Gastrocnemius medialis (tissue), 4 donors: Measurements from ENCODE around the gene RPL13A. TPM values are rescaled to one million over a fixed set of nuclear protein-coding genes. Genes with fewer than 3 reads are reported as not detected.

Experiments used
- ATAC-seq, 2 donors: fragments of 150-250 bp; one replicate each; pipeline ENCODE4 v1.9.1; 2016
- DNase-seq, 2 donors: peaks; one replicate each; pipeline ENCODE4 v3.0.0-alpha.2; 2019
- H3K27ac ChIP-seq, 4 donors: fragments of 200-600 bp; sonication (generic); 1 replicate in 1 of 4; 2 replicates in 3 of 4; pipeline ENCODE4 v1.5.1; 2016 to 2018; ENCODE audit warnings: mild to moderate bottlenecking in 2 of 4, moderate library complexity in 1 of 4
- H3K27me3 ChIP-seq, 3 donors: fragments of 200-600 bp; sonication (generic) in 2 of 3; 1 replicate in 1 of 3; 2 replicates in 2 of 3; pipeline versions ENCODE4 v1.5.1 to v1.6.0; 2016 to 2019; ENCODE audit warnings: mild to moderate bottlenecking in 1 of 3, moderate library complexity in 1 of 3
- H3K36me3 ChIP-seq, 2 donors: fragments of 200-600 bp; sonication (generic) in 1 of 2; one replicate each; pipeline ENCODE4 v1.5.1; 2017 to 2018
- H3K4me1 ChIP-seq, 2 donors: fragments of 200-600 bp; sonication (generic) in 1 of 2; one replicate each; pipeline ENCODE4 v1.5.1; 2016 to 2017; ENCODE audit warnings: mild to moderate bottlenecking in 2 of 2
- H3K4me3 ChIP-seq, 4 donors: fragments of 200-600 bp; sonication (generic) in 3 of 4; 1 replicate in 1 of 4; 2 replicates in 3 of 4; pipeline ENCODE4 v1.5.1; 2016 to 2019; ENCODE audit warnings: mild to moderate bottlenecking in 2 of 4
- H3K9me3 ChIP-seq, 3 donors: fragments of 200-600 bp; sonication (generic) in 2 of 3; 1 replicate in 1 of 3; 2 replicates in 2 of 3; pipeline ENCODE4 v1.5.1; 2016 to 2019
- POLR2A ChIP-seq, 2 donors: fragments of 450-650 bp; IDR thresholded peaks; one replicate each; pipeline ENCODE4 v1.6.1; 2017; ENCODE audit warnings: antibody characterized with exemption in 2 of 2, mild to moderate bottlenecking in 2 of 2, moderate library complexity in 2 of 2
- in situ Hi-C, 4 donors: fragments of 200-750 bp; cut with MboI; loops; one replicate each; pipeline versions ENCODE4 v1.15.0 to v1.8.0; 2017; ENCODE audit warnings: low sequenced_read_pairs in 4 of 4
- intact Hi-C: fragments of 100-400 bp; cut with DNase I; formaldehyde crosslinking; loops from one replicate; pipeline ENCODE4 v1.15.1; 2023; ENCODE audit warnings: low total_unique reads
- total RNA-seq, 4 donors: library from RNA; depleted of rRNA; stranded (reverse); fragments of >200 nt; gene quantifications; one replicate each; pipeline versions ENCODE4 v1.1.0 to v1.2.3, GENCODE V29; 2016
- TF ChIP-seq, protein P1 (sequence below), 5 experiments: fragments of 450-650 bp in 3 of 5; fragments of 200-600 bp in 2 of 5; sonication (generic) in 2 of 5; IDR thresholded peaks in 4 of 5; conservative IDR thresholded peaks in 1 of 5; 1 replicate in 4 of 5; 2 replicates in 1 of 5; pipeline ENCODE4 v1.5.1; 2016 to 2019; ENCODE audit warnings: antibody characterized with exemption in 5 of 5, mild to moderate bottlenecking in 3 of 5, moderate library complexity in 3 of 5

Gene RPL13A
- total RNA-seq: 1,000 to 10,000 TPM; 1,565 to 2,260 (median 1,899) TPM

DNA sequence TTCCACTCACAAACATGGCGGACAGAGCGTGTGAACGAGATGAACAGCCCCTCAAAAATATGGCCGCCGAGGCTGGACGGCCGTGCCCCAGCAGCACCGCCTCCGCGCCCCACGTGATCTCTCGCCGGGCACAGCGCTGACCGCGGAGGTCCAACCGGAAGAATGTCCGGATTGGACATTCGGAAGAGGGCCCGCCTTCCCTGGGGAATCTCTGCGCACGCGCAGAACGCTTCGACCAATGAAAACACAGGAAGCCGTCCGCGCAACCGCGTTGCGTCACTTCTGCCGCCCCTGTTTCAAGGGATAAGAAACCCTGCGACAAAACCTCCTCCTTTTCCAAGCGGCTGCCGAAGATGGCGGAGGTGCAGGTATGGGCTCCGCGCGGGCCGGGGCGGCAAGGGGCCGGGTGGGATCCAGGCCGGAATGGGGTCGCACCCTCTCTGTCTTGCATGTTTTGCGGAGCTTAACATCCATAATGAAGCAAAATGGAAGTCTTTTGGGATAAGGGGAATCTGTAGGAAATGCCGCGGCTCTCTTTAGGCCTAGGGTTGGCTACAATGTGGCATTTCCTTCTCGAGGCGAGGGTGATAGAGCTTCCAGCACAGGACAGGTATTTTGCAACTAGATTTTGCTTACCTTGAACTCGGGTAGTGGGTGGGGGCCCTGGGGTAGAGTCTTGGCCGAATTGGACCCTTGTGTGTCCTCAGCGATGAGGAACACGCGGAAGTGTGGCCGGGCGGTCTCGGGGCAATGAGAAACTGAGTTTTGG, at the start of gene RPL13A:
TSS of gene RPL13A (plus strand) at position 332 of the 769 bp plus-strand sequence. CDS start at position 354, 22 bp downstream.
- ATAC-seq: peak; percentile 95 to 97
- in situ Hi-C loops (no loop called here), intact Hi-C loops (loop anchor here (1.0 kb wide), 2 partner anchors 9 to 34 kb away; partner anchors contain the start of genes ALDH16A1 and RPS11)
- TF ChIP-seq POLR2A (IDR thresholded peaks at IDR 0.05): peak; percentile 99
- TF ChIP-seq, protein P1, sequence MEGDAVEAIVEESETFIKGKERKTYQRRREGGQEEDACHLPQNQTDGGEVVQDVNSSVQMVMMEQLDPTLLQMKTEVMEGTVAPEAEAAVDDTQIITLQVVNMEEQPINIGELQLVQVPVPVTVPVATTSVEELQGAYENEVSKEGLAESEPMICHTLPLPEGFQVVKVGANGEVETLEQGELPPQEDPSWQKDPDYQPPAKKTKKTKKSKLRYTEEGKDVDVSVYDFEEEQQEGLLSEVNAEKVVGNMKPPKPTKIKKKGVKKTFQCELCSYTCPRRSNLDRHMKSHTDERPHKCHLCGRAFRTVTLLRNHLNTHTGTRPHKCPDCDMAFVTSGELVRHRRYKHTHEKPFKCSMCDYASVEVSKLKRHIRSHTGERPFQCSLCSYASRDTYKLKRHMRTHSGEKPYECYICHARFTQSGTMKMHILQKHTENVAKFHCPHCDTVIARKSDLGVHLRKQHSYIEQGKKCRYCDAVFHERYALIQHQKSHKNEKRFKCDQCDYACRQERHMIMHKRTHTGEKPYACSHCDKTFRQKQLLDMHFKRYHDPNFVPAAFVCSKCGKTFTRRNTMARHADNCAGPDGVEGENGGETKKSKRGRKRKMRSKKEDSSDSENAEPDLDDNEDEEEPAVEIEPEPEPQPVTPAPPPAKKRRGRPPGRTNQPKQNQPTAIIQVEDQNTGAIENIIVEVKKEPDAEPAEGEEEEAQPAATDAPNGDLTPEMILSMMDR (IDR thresholded peaks at IDR 0.05 in 4 of 5, conservative IDR thresholded peaks at IDR 0.05 in 1 of 5): no peak
- Histone ChIP-seq H3K27ac (peak within 1 kb of the TSS; percentile 88 to 98 (median 94)), H3K4me1 (peaks cover 21 to 29% of the 10 kb centered on the region in 2 donors), H3K27me3 (no peaks in the 10 kb centered on the region), H3K36me3 (peaks cover 0 to 31% of the 10 kb centered on the region in 2 donors), H3K9me3 (no peaks in the 10 kb centered on the region), H3K4me3 (peak within 1 kb of the TSS; percentile 83 to 96 (median 90))
- DNase-seq: peak; percentile 99 to 100

DNA sequence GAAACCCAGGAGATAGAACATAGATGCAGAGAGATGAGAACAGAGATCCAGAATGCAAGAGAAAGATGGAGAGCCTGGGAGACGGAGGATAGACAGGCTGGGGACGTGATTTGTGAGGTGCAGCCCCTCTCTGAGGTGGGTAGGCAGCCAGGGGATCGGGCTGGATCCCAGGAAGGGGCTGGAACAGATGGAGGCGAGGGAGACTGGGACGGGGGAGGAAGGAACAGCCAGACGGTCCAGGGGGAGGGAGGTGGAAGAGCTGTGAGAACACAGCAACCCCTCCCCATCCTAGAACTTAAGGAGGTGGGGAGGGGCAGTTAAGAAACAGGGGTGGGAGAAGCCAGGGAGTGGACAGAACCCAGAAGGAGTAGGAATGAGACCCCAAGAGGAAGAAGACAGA, 49.1 kb upstream of the RPL13A start:
- no peak for DNase-seq
- ATAC-seq: no peak
- intact Hi-C loops (no loop called here), in situ Hi-C loops (no loop called here)
- Histone ChIP-seq H3K36me3 (no peaks in the 10 kb centered on the region), H3K4me1 (no peaks in the 10 kb centered on the region), H3K27ac (no peak overlapping the region), H3K27me3 (peaks cover 75 to 88% (median 88%) of the 10 kb centered on the region in 3 donors), H3K9me3 (no peaks in the 10 kb centered on the region), H3K4me3 (no peak overlapping the region)
- TF ChIP-seq, protein P1 (IDR thresholded peaks at IDR 0.05 in 4 of 5, conservative IDR thresholded peaks at IDR 0.05 in 1 of 5): no peak
- no peak for TF ChIP-seq POLR2A (IDR thresholded peaks at IDR 0.05)

DNA sequence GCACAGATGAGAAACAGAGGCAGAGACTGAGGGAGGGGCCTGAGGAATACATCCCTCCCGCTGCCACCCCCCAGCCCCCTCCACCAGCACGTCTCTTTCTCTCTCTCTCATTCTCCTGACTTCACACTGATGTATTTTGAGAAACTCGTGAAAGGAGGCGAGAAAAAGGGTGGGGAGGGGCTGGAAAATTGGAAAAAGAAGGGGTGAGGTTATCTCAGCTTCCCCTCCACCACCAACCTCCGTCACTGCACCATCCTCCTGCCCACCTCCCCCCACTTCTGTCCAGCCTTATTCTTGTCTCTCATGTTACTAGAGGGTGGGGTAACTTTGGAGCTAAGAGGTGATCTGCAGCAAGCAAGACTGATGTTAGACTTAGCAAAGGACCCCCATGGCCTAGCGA, 47.6 kb upstream of the RPL13A start:
- H3K36me3 ChIP-seq: no peaks in the 10 kb centered on the region
- H3K9me3 ChIP-seq: no peaks in the 10 kb centered on the region
- peaks cover 62 to 72% (median 72%) of the 10 kb centered on the region in 3 donors for H3K27me3 ChIP-seq
- intact Hi-C loops (no loop called here), in situ Hi-C loops (loop anchor here (5.0 to 10.0 kb wide), 4 partner anchors 45 to 215 kb away; partner anchors contain the start of gene KASH5 (in 1 of the 4))
- no peak overlapping the region for H3K27ac ChIP-seq
- ATAC-seq (no peak), DNase-seq (no peak)
- H3K4me3 ChIP-seq: peak overlapping the region in 1 of 4 donors; percentile 37
- TF ChIP-seq, protein P1 (IDR thresholded peaks at IDR 0.05 in 4 of 5, conservative IDR thresholded peaks at IDR 0.05 in 1 of 5): no peak
- TF ChIP-seq POLR2A (IDR thresholded peaks at IDR 0.05): no peak
- no peaks in the 10 kb centered on the region for H3K4me1 ChIP-seq

GRCh38 chr19:49440439-49441209, 46.8 kb upstream of the RPL13A start:
- DNase-seq (no peak), ATAC-seq (no peak)
- no peaks in the 10 kb centered on the region for H3K9me3 ChIP-seq
- no peak for TF ChIP-seq POLR2A (IDR thresholded peaks at IDR 0.05)
- TF ChIP-seq, protein P1 (IDR thresholded peaks at IDR 0.05 in 4 of 5, conservative IDR thresholded peaks at IDR 0.05 in 1 of 5): no peak
- H3K36me3 ChIP-seq: no peaks in the 10 kb centered on the region
- H3K4me1 ChIP-seq: no peaks in the 10 kb centered on the region
- no peak overlapping the region for H3K27ac ChIP-seq
- peaks cover 54 to 65% (median 65%) of the 10 kb centered on the region in 3 donors for H3K27me3 ChIP-seq
- in situ Hi-C loops: loop anchor here (5.0 to 10.0 kb wide), 4 partner anchors 46 to 216 kb away; partner anchors contain the start of gene KASH5 (in 1 of the 4)
- intact Hi-C loops: no loop called here
- peak overlapping the region in 3 of 4 donors; percentile 1 to 37 (median 7) for H3K4me3 ChIP-seq
